GM12891 (cell line): ENCODE data around the gene TNRC6A.

Experiments
- PAX5 ChIP-seq: IDR thresholded peaks from 2 replicates; pipeline ENCODE4 v1.6.1; 2011; ENCODE audit warnings: low read length, moderate library complexity, mild to moderate bottlenecking; ENCODE audit not compliant: insufficient read depth, severe bottlenecking
- POLR2A ChIP-seq: IDR thresholded peaks from 2 replicates; pipeline ENCODE4 v1.6.1; 2011; ENCODE audit warnings: low read depth, low read length, control low read depth
- POLR2AphosphoS5 ChIP-seq: IDR thresholded peaks from 2 replicates; pipeline ENCODE4 v1.6.1; 2011; ENCODE audit warnings: low read depth, low read length, control low read depth
- POU2F2 ChIP-seq: IDR thresholded peaks from 2 replicates; pipeline ENCODE4 v1.6.1; 2011; ENCODE audit warnings: low read depth, mild to moderate bottlenecking, control low read depth, low read length, moderate library complexity
- SPI1 ChIP-seq: IDR thresholded peaks from 2 replicates; pipeline ENCODE4 v1.6.1; 2011; ENCODE audit warnings: low read depth, low read length, control low read depth
- TAF1 ChIP-seq: IDR thresholded peaks from 2 replicates; pipeline ENCODE4 v1.6.1; 2011; ENCODE audit warnings: low read depth, low read length, control low read depth

DNA sequence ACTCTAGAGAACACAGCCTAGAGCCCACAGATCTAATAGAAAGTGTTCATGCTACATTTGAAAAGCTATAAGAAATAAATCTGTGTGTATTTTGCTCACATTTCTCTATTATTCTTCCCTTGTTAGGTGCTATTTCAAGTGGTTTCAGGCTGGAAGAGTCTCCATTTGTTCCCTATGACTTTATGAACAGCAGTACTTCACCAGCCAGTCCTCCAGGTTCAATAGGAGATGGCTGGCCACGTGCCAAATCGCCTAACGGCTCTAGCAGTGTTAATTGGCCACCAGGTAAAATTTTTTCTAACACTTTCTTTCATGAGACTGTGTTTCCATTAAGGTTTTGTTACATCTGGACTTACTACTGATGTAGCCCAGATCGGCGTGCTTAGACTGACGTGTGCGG is 85.6 kb downstream of the TNRC6A start:
- TF ChIP-seq POLR2A, result no peak
- TF ChIP-seq TAF1, result no peak
- TF ChIP-seq POLR2AphosphoS5, result no peak
- no peak for TF ChIP-seq SPI1
- TF ChIP-seq PAX5, result no peak
- no peak for TF ChIP-seq POU2F2
